MM.1S (cell line): ENCODE measurements around the gene HNF4A.
A peak's percentile ranks its signal among the peaks of the same experiment; 100 is the strongest.

Experiments used
- DNase-seq: peaks from one replicate; pipeline ENCODE4 v3.0.0-alpha.2; 2015
- H2AFZ ChIP-seq: fragments of 300-600 bp; sonication (generic); 2 replicates; pipeline ENCODE4 v1.6.0; 2016; ENCODE audit warnings: antibody characterized with exemption, low read length
- H3F3A ChIP-seq: fragments of 300-600 bp; sonication (generic); 2 replicates; pipeline ENCODE4 v1.6.1; 2016; ENCODE audit warnings: mild to moderate bottlenecking, antibody characterized with exemption, low read length, moderate library complexity, mixed read lengths; ENCODE audit not compliant: insufficient read depth
- H3K27ac ChIP-seq: fragments of 300-600 bp; sonication (generic); 2 replicates; pipeline ENCODE4 v1.5.1; 2016; ENCODE audit warnings: mild to moderate bottlenecking, low read length
- H3K27me3 ChIP-seq: fragments of 300-600 bp; sonication (generic); replicated peaks from 2 replicates; pipeline ENCODE4 v1.6.0; 2016; ENCODE audit warnings: low read length; ENCODE audit not compliant: insufficient read depth
- H3K36me3 ChIP-seq: fragments of 300-600 bp; sonication (generic); replicated peaks from 2 replicates; pipeline ENCODE4 v1.6.1; 2016; ENCODE audit warnings: mild to moderate bottlenecking, low read length, mixed read lengths; ENCODE audit not compliant: insufficient read depth
- H3K4me1 ChIP-seq: fragments of 300-600 bp; sonication (generic); 2 replicates; pipeline ENCODE4 v1.6.1; 2016; ENCODE audit warnings: low read length, mixed read lengths
- H3K4me2 ChIP-seq: fragments of 300-600 bp; sonication (generic); 2 replicates; pipeline ENCODE4 v1.6.0; 2016; ENCODE audit warnings: low read depth, low read length
- H3K4me3 ChIP-seq: fragments of 300-600 bp; sonication (generic); 2 replicates; pipeline ENCODE4 v1.5.1; 2016; ENCODE audit warnings: low read length, mixed read lengths
- H3K79me2 ChIP-seq: fragments of 300-600 bp; sonication (generic); 2 replicates; pipeline ENCODE4 v1.6.1; 2016; ENCODE audit warnings: mixed run types, low read length, mixed read lengths
- H3K9ac ChIP-seq: fragments of 300-600 bp; sonication (generic); 2 replicates; pipeline ENCODE4 v1.6.1; 2016; ENCODE audit warnings: low read length, mixed read lengths
- H3K9me2 ChIP-seq: fragments of 300-600 bp; sonication (generic); replicated peaks from 2 replicates; pipeline ENCODE4 v1.6.1; 2016; ENCODE audit warnings: mild to moderate bottlenecking, low read length, mixed read lengths; ENCODE audit not compliant: insufficient read depth
- H3K9me3 ChIP-seq: fragments of 300-600 bp; sonication (generic); replicated peaks from 2 replicates; pipeline ENCODE4 v1.6.1; 2016; ENCODE audit warnings: mild to moderate bottlenecking, low read length, mixed read lengths; ENCODE audit not compliant: insufficient read depth
- H4K20me1 ChIP-seq: fragments of 300-600 bp; sonication (generic); 2 replicates; pipeline ENCODE4 v1.6.1; 2016; ENCODE audit warnings: mild to moderate bottlenecking, low read length, moderate library complexity, mixed read lengths; ENCODE audit not compliant: insufficient read depth
- EZH2 ChIP-seq: fragments of 300-600 bp; sonication (generic); optimal IDR thresholded peaks from 2 replicates; pipeline ENCODE3; 2017; ENCODE audit warnings: low read depth, mild to moderate bottlenecking, antibody characterized with exemption, low read length, mixed read lengths
- EZH2phosphoT487 ChIP-seq: fragments of 300-600 bp; sonication (generic); IDR thresholded peaks from 2 replicates; pipeline ENCODE4 v1.6.1; 2018; ENCODE audit warnings: antibody characterized with exemption, low read length
- TF ChIP-seq, protein P1 (sequence below): fragments of 300-600 bp; sonication (generic); IDR thresholded peaks from 2 replicates; pipeline ENCODE4 v1.5.1; 2016; ENCODE audit warnings: antibody characterized with exemption, low read length, mixed read lengths

The HNF4A gene

DNA sequence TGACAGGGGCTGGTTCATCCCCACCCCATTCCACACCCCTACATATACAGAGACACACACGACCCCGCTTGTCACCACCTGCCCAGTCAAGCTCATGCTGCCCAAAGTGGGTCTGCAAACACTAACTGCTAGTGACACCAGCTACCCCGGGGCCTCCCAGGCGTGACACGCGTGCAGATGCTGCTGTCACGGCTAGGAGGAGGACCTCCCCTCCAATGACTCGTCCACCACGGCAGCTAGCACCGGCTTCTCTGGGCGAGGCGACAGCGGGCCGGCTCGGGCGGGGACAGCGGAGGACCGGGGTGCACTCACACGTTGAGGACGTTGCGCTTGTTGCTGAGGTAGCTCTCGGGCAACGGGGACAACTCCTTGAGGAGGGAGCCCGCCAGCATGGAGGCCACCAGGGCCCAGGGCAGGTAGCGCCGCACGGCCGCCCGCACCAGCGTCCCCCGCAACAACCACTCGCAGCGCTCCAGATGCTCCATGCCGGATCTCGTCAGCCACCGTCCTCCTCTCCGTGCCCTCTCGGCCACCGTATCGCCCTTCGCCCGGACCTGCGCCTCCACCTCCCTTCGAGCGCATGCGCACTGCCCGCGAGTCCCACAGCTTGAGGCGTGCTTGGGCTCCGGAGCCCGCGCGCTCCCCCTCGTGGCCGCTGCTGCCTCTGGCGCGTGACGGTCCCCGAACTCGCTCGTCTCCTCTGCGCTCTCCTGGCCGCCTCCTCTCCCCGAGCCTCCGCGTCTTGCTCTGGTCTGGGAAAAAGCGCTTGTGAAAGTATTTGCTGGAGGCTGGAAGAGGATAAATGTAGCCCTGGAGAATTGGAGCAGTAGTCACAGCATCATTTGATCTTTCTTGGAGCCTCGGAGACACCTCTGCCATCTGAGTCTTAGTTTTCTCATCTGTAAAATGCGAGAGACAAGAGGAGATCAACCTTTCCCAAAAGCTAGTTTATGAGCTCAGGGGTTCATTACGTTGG lies 44.5 kb upstream of the HNF4A start, which contains the start of gene FITM2:
Gene FITM2, minus strand, starts transcription at position 539 of the 976 bp plus-strand sequence. Its CDS starts 54 bp downstream, at position 485.
- Histone ChIP-seq H3K4me1 (no peaks in the 10 kb centered on the region), H2AFZ (peak within 1 kb of the TSS; percentile 93)

DNA sequence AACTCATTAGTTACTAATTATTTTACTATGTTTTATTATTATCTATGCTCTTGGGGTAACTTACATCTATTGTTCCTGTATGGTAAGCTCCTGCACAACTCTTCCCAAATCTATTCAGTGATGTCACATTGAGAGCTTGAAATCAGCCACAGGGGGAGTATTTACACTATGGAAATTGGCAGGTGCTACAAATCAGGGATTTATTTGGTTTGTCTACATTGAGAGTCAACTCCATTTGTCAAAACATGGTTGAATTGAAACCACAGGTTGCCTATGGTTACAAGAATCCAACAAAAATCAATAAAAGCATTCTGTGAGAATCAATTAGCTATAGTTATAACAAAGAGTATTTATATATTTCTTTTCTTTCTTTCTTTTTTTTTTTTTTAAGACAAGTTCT lies 40.6 kb upstream of the HNF4A start:
- Histone ChIP-seq H3K4me3 (no peak overlapping the region), H3F3A (no peaks in the 10 kb centered on the region), H4K20me1 (no peaks in the 10 kb centered on the region), H3K79me2 (peaks cover 11% of the 10 kb centered on the region), H3K9me3 (no peaks in the 10 kb centered on the region), H3K4me1 (no peaks in the 10 kb centered on the region), H3K36me3 (no peaks in the 10 kb centered on the region), H3K9me2 (no peaks in the 10 kb centered on the region), H3K27me3 (no peaks in the 10 kb centered on the region), H3K4me2 (no peak overlapping the region), H3K9ac (no peak overlapping the region), H2AFZ (no peak overlapping the region), H3K27ac (no peak overlapping the region)
- TF ChIP-seq EZH2phosphoT487 (no peak), EZH2 (no peak)
- TF ChIP-seq, protein P1, sequence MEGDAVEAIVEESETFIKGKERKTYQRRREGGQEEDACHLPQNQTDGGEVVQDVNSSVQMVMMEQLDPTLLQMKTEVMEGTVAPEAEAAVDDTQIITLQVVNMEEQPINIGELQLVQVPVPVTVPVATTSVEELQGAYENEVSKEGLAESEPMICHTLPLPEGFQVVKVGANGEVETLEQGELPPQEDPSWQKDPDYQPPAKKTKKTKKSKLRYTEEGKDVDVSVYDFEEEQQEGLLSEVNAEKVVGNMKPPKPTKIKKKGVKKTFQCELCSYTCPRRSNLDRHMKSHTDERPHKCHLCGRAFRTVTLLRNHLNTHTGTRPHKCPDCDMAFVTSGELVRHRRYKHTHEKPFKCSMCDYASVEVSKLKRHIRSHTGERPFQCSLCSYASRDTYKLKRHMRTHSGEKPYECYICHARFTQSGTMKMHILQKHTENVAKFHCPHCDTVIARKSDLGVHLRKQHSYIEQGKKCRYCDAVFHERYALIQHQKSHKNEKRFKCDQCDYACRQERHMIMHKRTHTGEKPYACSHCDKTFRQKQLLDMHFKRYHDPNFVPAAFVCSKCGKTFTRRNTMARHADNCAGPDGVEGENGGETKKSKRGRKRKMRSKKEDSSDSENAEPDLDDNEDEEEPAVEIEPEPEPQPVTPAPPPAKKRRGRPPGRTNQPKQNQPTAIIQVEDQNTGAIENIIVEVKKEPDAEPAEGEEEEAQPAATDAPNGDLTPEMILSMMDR, result no peak
- no peak for DNase-seq

More for the DNA sequence above, 44.5 kb upstream of the HNF4A start, which contains the start of gene FITM2:
- Histone ChIP-seq H3K9me2 (no peaks in the 10 kb centered on the region), H3K27me3 (no peaks in the 10 kb centered on the region), H3F3A (no peaks in the 10 kb centered on the region), H3K9ac (peak within 1 kb of the TSS; percentile 85), H3K4me2 (peak within 1 kb of the TSS; percentile 97), H4K20me1 (no peaks in the 10 kb centered on the region), H3K27ac (peak within 1 kb of the TSS; percentile 36; the same call in 1 of the 2 replicates), H3K9me3 (no peaks in the 10 kb centered on the region), H3K79me2 (peaks cover 26% of the 10 kb centered on the region), H3K36me3 (no peaks in the 10 kb centered on the region), H3K4me3 (peak within 1 kb of the TSS; percentile 100)
- no peak for TF ChIP-seq EZH2
- TF ChIP-seq, protein P1, result peak; percentile 93
- DNase-seq, result peak; percentile 97

DNA sequence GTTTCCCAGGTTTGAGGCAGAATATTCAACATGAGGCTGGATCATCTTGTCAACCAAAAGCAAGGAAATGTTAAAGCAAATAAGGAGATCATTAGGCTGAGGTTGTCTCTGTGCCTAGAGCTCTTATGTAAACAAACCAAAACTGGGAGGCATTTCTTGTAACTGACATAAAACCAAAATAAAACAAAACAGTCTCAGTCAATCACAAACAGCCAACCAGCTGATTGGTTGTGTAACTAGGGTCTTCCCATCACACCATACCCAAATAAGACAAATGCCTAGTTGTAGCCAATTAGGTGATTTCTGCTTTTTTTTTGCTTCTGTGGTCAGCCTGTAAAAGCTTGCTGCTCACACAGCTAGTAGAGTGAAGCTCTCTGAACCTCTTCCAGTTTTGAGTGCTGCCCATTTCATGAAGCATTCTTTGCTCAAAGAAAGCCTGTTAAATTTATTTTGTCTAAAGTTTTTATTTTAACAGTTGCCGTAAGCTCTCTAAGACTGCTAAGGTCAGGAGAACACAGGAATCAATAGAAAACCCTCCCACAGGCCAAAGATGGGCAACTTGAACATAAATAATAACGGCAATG lies 35.6 kb upstream of the HNF4A start:
- TF ChIP-seq, protein P1, result no peak
- TF ChIP-seq EZH2 (no peak), EZH2phosphoT487 (no peak)
- Histone ChIP-seq H3K9me2 (no peaks in the 10 kb centered on the region), H3K27me3 (no peaks in the 10 kb centered on the region), H2AFZ (no peak overlapping the region), H3K36me3 (no peaks in the 10 kb centered on the region), H3K27ac (peak overlapping the region; percentile 66; the same call in 1 of the 2 replicates), H3K9me3 (no peaks in the 10 kb centered on the region), H3K4me1 (no peaks in the 10 kb centered on the region; the same call in 1 of the 2 replicates), H3K4me3 (no peak overlapping the region; the same call in 1 of the 2 replicates), H3K4me2 (peak overlapping the region; percentile 52; the same call in 1 of the 2 replicates), H4K20me1 (no peaks in the 10 kb centered on the region), H3F3A (0 out of 2 replicates have a peak, but pooled peaks cover 4% of the 10 kb centered on the region), H3K9ac (peak overlapping the region; percentile 29; the same call in 1 of the 2 replicates), H3K79me2 (no peaks in the 10 kb centered on the region)
- DNase-seq, result peak; percentile 39
